Measurements from ENCODE around the gene MYL2. TPM values are rescaled to one million over a fixed set of nuclear protein-coding genes. Genes with fewer than 3 reads are reported as not detected.

Gene MYL2
- polyA plus RNA-seq, 1 experiment, result not detected

- no peak overlapping the region for H3K4me3 ChIP-seq (ENCODE audit: low read depth, low read length)
- no peak for DNase-seq (ENCODE audit: low read depth)
- H3K27me3 ChIP-seq (ENCODE audit: control insufficient read depth, insufficient read depth, low read length), result no peaks in the 10 kb centered on the region
- POLR2A ChIA-PET, result no interaction called here
- CTCF ChIA-PET, result interaction anchor here (1.0 kb wide), 1 partner anchor 35 kb away, joined by 3 read pairs; no protein-coding TSS in a partner anchor
- H3K36me3 ChIP-seq (ENCODE audit: control insufficient read depth, insufficient read depth, low read length), result no peaks in the 10 kb centered on the region
- TF ChIP-seq CTCF (IDR thresholded peaks at IDR 0.05; ENCODE audit: insufficient read depth, low read depth, low read length), result no peak
Observed at GRCh38 chr12:110923192-110923591, 2.8 kb upstream of the MYL2 start.

GRCh38 chr12:110922652-110923051 lies 2.3 kb upstream of the MYL2 start:
- no peak for DNase-seq (ENCODE audit: low read depth)

GRCh38 chr12:110921262-110921661 lies 883 bp upstream of the MYL2 start:
- no peak for TF ChIP-seq CTCF (IDR thresholded peaks at IDR 0.05; ENCODE audit: insufficient read depth, low read depth, low read length)
- Histone ChIP-seq H3K27me3 (ENCODE audit: control insufficient read depth, insufficient read depth, low read length) (no peaks in the 10 kb centered on the region), H3K36me3 (ENCODE audit: control insufficient read depth, insufficient read depth, low read length) (no peaks in the 10 kb centered on the region), H3K4me3 (ENCODE audit: low read depth, low read length) (no peak overlapping the region)
- ChIA-PET POLR2A (no interaction called here), CTCF (interaction anchor here (1.6 kb wide), 1 partner anchor 377 kb away, joined by 3 read pairs; no protein-coding TSS in a partner anchor)
- no peak for DNase-seq (ENCODE audit: low read depth)

More at GRCh38 chr12:110922652-110923051, 2.3 kb upstream of the MYL2 start:
- Histone ChIP-seq H3K27me3 (ENCODE audit: control insufficient read depth, insufficient read depth, low read length) (no peaks in the 10 kb centered on the region), H3K4me3 (ENCODE audit: low read depth, low read length) (no peak overlapping the region), H3K36me3 (ENCODE audit: control insufficient read depth, insufficient read depth, low read length) (no peaks in the 10 kb centered on the region)
- CTCF ChIA-PET, result interaction anchor here (1.0 kb wide), 1 partner anchor 35 kb away, joined by 3 read pairs; no protein-coding TSS in a partner anchor
- POLR2A ChIA-PET, result no interaction called here
- no peak for TF ChIP-seq CTCF (IDR thresholded peaks at IDR 0.05; ENCODE audit: insufficient read depth, low read depth, low read length)

GRCh38 chr12:110919720-110920119 lies 659 bp downstream of the MYL2 start:
- no peak for TF ChIP-seq CTCF (IDR thresholded peaks at IDR 0.05; ENCODE audit: insufficient read depth, low read depth, low read length)
- DNase-seq (ENCODE audit: low read depth), result no peak
- Histone ChIP-seq H3K27me3 (ENCODE audit: control insufficient read depth, insufficient read depth, low read length) (no peaks in the 10 kb centered on the region), H3K4me3 (ENCODE audit: low read depth, low read length) (no peak overlapping the region), H3K36me3 (ENCODE audit: control insufficient read depth, insufficient read depth, low read length) (no peaks in the 10 kb centered on the region)
- POLR2A ChIA-PET, result no interaction called here
- CTCF ChIA-PET, result interaction anchor here (0.7 to 1.6 kb wide), 2 partner anchors 358 to 378 kb away, joined by 3 read pairs; no protein-coding TSS in a partner anchor

- CTCF ChIA-PET, result no interaction called here
- no peak for DNase-seq (ENCODE audit: low read depth)
- POLR2A ChIA-PET, result interaction anchor here (0.6 kb wide), 1 partner anchor 459 kb away, joined by 6 read pairs; no protein-coding TSS in a partner anchor
- Histone ChIP-seq H3K4me3 (ENCODE audit: low read depth, low read length) (no peak overlapping the region), H3K27me3 (ENCODE audit: control insufficient read depth, insufficient read depth, low read length) (no peaks in the 10 kb centered on the region), H3K36me3 (ENCODE audit: control insufficient read depth, insufficient read depth, low read length) (no peaks in the 10 kb centered on the region)
- TF ChIP-seq CTCF (IDR thresholded peaks at IDR 0.05; ENCODE audit: insufficient read depth, low read depth, low read length), result no peak
Observed at GRCh38 chr12:110917961-110918360, 2.4 kb downstream of the MYL2 start.
